ENCODE results near the gene CISD2.
"Not testable (repeated sequence)": the region's sequence is repeated elsewhere in the genome, so short reads cannot be mapped to it uniquely, and the experiment has no call there.

Gene CISD2

GRCh38 chr4:102868781-102869568, at the start of gene CISD2:
TSS of gene CISD2 (plus strand) at chr4:102868992. CDS start at chr4:102869085, 93 bp downstream.
- peak; percentile 37 for DNase-seq (ENCODE audit: low read depth)

GRCh38 chr4:102819100-102819499, 49.7 kb upstream of the CISD2 start:
- DNase-seq (ENCODE audit: low read depth) = not testable (repeated sequence)

GRCh38 chr4:102819588-102820365, 49.0 kb upstream of the CISD2 start:
- DNase-seq (ENCODE audit: low read depth) = no peak

- DNase-seq (ENCODE audit: low read depth) = no peak
These were observed 45.3 kb upstream of the CISD2 start for GRCh38 chr4:102823464-102823863.

GRCh38 chr4:102823897-102824296, 44.9 kb upstream of the CISD2 start:
- no peak for DNase-seq (ENCODE audit: low read depth)

GRCh38 chr4:102824398-102824797, 44.4 kb upstream of the CISD2 start:
- DNase-seq (ENCODE audit: low read depth) = no peak

- DNase-seq (ENCODE audit: low read depth) = no peak
These were observed 43.3 kb upstream of the CISD2 start for GRCh38 chr4:102825261-102826091.

- DNase-seq (ENCODE audit: low read depth) = no peak
These were observed 42.5 kb upstream of the CISD2 start for GRCh38 chr4:102826105-102826889.

- peak; percentile 76 for DNase-seq (ENCODE audit: low read depth)
These were observed 41.7 kb upstream of the CISD2 start, which contains the start of gene UBE2D3 for GRCh38 chr4:102826890-102827673. TSS of gene UBE2D3 (minus strand) at chr4:102827551. CDS start at chr4:102826508, 1,043 bp downstream.

GRCh38 chr4:102827674-102828496, 40.9 kb upstream of the CISD2 start:
- peak; percentile 100 for DNase-seq (ENCODE audit: low read depth)

- DNase-seq (ENCODE audit: low read depth) = no peak
These were observed 40.3 kb upstream of the CISD2 start for GRCh38 chr4:102828497-102828808.

- DNase-seq (ENCODE audit: low read depth) = no peak
These were observed 39.0 kb upstream of the CISD2 start for GRCh38 chr4:102829803-102830202.

GRCh38 chr4:102832105-102832504, 36.7 kb upstream of the CISD2 start:
- DNase-seq (ENCODE audit: low read depth) = no peak

- no peak for DNase-seq (ENCODE audit: low read depth)
These were observed 36.1 kb upstream of the CISD2 start for GRCh38 chr4:102832667-102833066.

- no peak for DNase-seq (ENCODE audit: low read depth)
These were observed 32.2 kb upstream of the CISD2 start for GRCh38 chr4:102836596-102836995.

- DNase-seq (ENCODE audit: low read depth) = no peak
These were observed 26.4 kb upstream of the CISD2 start for GRCh38 chr4:102842367-102842766.

- DNase-seq (ENCODE audit: low read depth) = no peak
These were observed 25.5 kb upstream of the CISD2 start for GRCh38 chr4:102843273-102843672.

- no peak for DNase-seq (ENCODE audit: low read depth)
These were observed 24.9 kb upstream of the CISD2 start for GRCh38 chr4:102843938-102844337.

GRCh38 chr4:102847687-102848086, 21.1 kb upstream of the CISD2 start:
- no peak for DNase-seq (ENCODE audit: low read depth)

GRCh38 chr4:102849579-102850104, 19.1 kb upstream of the CISD2 start:
- no peak for DNase-seq (ENCODE audit: low read depth)
